GM23338 (cell line): Measurements from ENCODE around the gene MYRFL. TPM values are rescaled to one million over a fixed set of nuclear protein-coding genes. Genes with fewer than 3 reads are reported as not detected.

Source experiments
- ATAC-seq: fragments of 200-7000 bp; cut with Tn5 transposase; 3 replicates; pipeline ENCODE4 v1.9.1; 2020
- DNase-seq: peaks from one replicate; pipeline ENCODE4 v3.0.0-alpha.2; 2015; ENCODE audit warnings: low spot score
- H2AFZ ChIP-seq: fragments of 200-600 bp; sonication (generic); 2 replicates; pipeline ENCODE4 v1.8.0; 2016; ENCODE audit warnings: antibody characterized with exemption, mild to moderate bottlenecking, moderate library complexity
- H3F3A ChIP-seq: fragments of 200-600 bp; sonication (generic); replicated peaks from 2 replicates; pipeline ENCODE4 v1.8.0; 2017; ENCODE audit warnings: antibody characterized with exemption, mixed run types, low read depth
- H3K27ac ChIP-seq: fragments of 200-600 bp; sonication (generic); 2 replicates; pipeline ENCODE4 v1.6.1; 2016; ENCODE audit warnings: low read depth
- H3K27me3 ChIP-seq: fragments of 200-600 bp; sonication (generic); 2 replicates; pipeline ENCODE4 v1.8.0; 2016; ENCODE audit warnings: mild to moderate bottlenecking, mixed run types, moderate library complexity; ENCODE audit not compliant: insufficient read depth
- H3K36me3 ChIP-seq: fragments of 200-600 bp; sonication (generic); 2 replicates; pipeline ENCODE4 v1.8.0; 2016; ENCODE audit warnings: mild to moderate bottlenecking; ENCODE audit not compliant: insufficient read depth
- H3K4me1 ChIP-seq: fragments of 200-600 bp; sonication (generic); 2 replicates; pipeline ENCODE4 v1.8.0; 2016; ENCODE audit warnings: mild to moderate bottlenecking, moderate library complexity; ENCODE audit not compliant: insufficient read depth
- H3K4me2 ChIP-seq: fragments of 200-600 bp; sonication (generic); 2 replicates; pipeline ENCODE4 v1.7.1; 2017; ENCODE audit warnings: mixed run types
- H3K4me3 ChIP-seq: fragments of 200-600 bp; sonication (generic); 2 replicates; pipeline ENCODE4 v1.6.1; 2016; ENCODE audit warnings: mixed run types
- H3K79me2 ChIP-seq: fragments of 200-600 bp; sonication (generic); replicated peaks from 2 replicates; pipeline ENCODE4 v1.8.0; 2017; ENCODE audit warnings: mild to moderate bottlenecking; ENCODE audit not compliant: insufficient read depth
- H3K9me2 ChIP-seq: fragments of 200-600 bp; sonication (generic); 2 replicates; pipeline ENCODE4 v1.8.0; 2017; ENCODE audit not compliant: insufficient read depth
- H4K20me1 ChIP-seq: fragments of 200-600 bp; sonication (generic); replicated peaks from 2 replicates; pipeline ENCODE4 v1.8.0; 2017; ENCODE audit warnings: mild to moderate bottlenecking; ENCODE audit not compliant: insufficient read depth
- H3K27ac Mint-ChIP-seq: 2 replicates; pipeline ENCODE4 v1.8.0; 2020; ENCODE audit warnings: inconsistent platforms, mild to moderate bottlenecking, moderate library complexity, mixed read lengths
- H3K27me3 Mint-ChIP-seq: 3 replicates; pipeline ENCODE4 v1.8.0; 2022; ENCODE audit warnings: low read depth, mild to moderate bottlenecking, moderate library complexity, mixed read lengths, inconsistent platforms; ENCODE audit not compliant: insufficient read depth, poor library complexity
- H3K36me3 Mint-ChIP-seq: 3 replicates; pipeline ENCODE4 v1.8.0; 2021; ENCODE audit warnings: low read depth, mild to moderate bottlenecking, inconsistent platforms, moderate library complexity, mixed read lengths
- H3K4me1 Mint-ChIP-seq: 3 replicates; pipeline ENCODE4 v1.8.0; 2020; ENCODE audit warnings: mild to moderate bottlenecking, inconsistent platforms, mixed read lengths
- H3K4me3 Mint-ChIP-seq: 3 replicates; pipeline ENCODE4 v1.8.0; 2021; ENCODE audit warnings: moderate library complexity, mild to moderate bottlenecking, inconsistent platforms, mixed read lengths
- H3K9me3 Mint-ChIP-seq: 3 replicates; pipeline ENCODE4 v1.8.0; 2020; ENCODE audit warnings: moderate library complexity, mild to moderate bottlenecking, inconsistent platforms, mixed read lengths
- CREB1 ChIP-seq: fragments of 250-450 bp; sonication (Bioruptor Pico); IDR thresholded peaks from 2 replicates; pipeline ENCODE4 v1.5.0; 2020; ENCODE audit warnings: low read depth, mild to moderate bottlenecking, moderate library complexity
- EZH2 ChIP-seq: fragments of 200-600 bp; sonication (generic); IDR thresholded peaks from one replicate; pipeline ENCODE4 v1.8.0; 2017; ENCODE audit warnings: antibody characterized with exemption, mild to moderate bottlenecking, low read depth; ENCODE audit not compliant: unreplicated experiment
- EZH2phosphoT487 ChIP-seq: fragments of 200-600 bp; sonication (generic); IDR thresholded peaks from one replicate; pipeline ENCODE4 v1.8.1; 2018; ENCODE audit warnings: antibody characterized with exemption; ENCODE audit not compliant: unreplicated experiment
- JUNB ChIP-seq: IDR thresholded peaks from one replicate; pipeline ENCODE4 v1.6.1; 2016; ENCODE audit warnings: antibody characterized with exemption; ENCODE audit not compliant: unreplicated experiment
- NANOG ChIP-seq: IDR thresholded peaks from 2 replicates; pipeline ENCODE4 v1.6.1; 2016; ENCODE audit warnings: antibody characterized with exemption, borderline replicate concordance
- POLR2AphosphoS5 ChIP-seq: IDR thresholded peaks from 2 replicates; pipeline ENCODE4 v1.6.1; 2016; ENCODE audit warnings: antibody characterized with exemption, low read depth
- REST ChIP-seq: IDR thresholded peaks from one replicate; pipeline ENCODE4 v1.6.1; 2018; ENCODE audit warnings: antibody characterized with exemption; ENCODE audit not compliant: unreplicated experiment
- STAT1 ChIP-seq: IDR thresholded peaks from one replicate; pipeline ENCODE4 v1.6.1; 2016; ENCODE audit warnings: antibody characterized with exemption; ENCODE audit not compliant: unreplicated experiment
- ZNF331 ChIP-seq: fragments of 250-450 bp; sonication (Bioruptor Pico); IDR thresholded peaks from 2 replicates; pipeline ENCODE4 v1.5.0; 2020; ENCODE audit warnings: low read depth, mild to moderate bottlenecking, moderate library complexity
- ZNF462 ChIP-seq: fragments of 250-450 bp; sonication (Bioruptor Pico); IDR thresholded peaks from 2 replicates; pipeline ENCODE4 v1.5.0; 2020; ENCODE audit warnings: mild to moderate bottlenecking, moderate library complexity
- polyA plus RNA-seq: library from polyadenylated mRNA; unstranded; fragments of >200 nt; fragmentation: Nextera tagmentation; extraction: Ambion mirVana; gene quantifications from 2 replicates; pipeline ENCODE4 v1.2.1, GENCODE V29; 2016
- total RNA-seq: library from RNA; depleted of rRNA; stranded (reverse); fragments of >200 nt; shearing (Covaris generic); gene quantifications from 2 replicates; pipeline ENCODE4 v1.2.3, GENCODE V29; 2014
- TF ChIP-seq, protein P1 (sequence below): IDR thresholded peaks from 2 replicates; pipeline ENCODE4 v1.6.1; 2016; ENCODE audit warnings: antibody characterized with exemption
- TF ChIP-seq, protein P2 (sequence below), 2 experiments: fragments of 200-600 bp in 1 of 2; sonication (generic) in 1 of 2; conservative IDR thresholded peaks; 2 replicates each; pipeline versions ENCODE4 v1.5.1 to v1.6.1; 2016 to 2017; ENCODE audit warnings: antibody characterized with exemption in 2 of 2, low read depth in 2 of 2, mild to moderate bottlenecking in 2 of 2, moderate library complexity in 1 of 2

Gene MYRFL
- total and polyA plus RNA-seq, 2 experiments from 2014 or later = 2.3 to 2.8 TPM

- no peaks in the 10 kb centered on the region for H3K4me1 ChIP-seq
- TF ChIP-seq NANOG (no peak), STAT1 (no peak), JUNB (no peak), CREB1 (CRISPR knock-in tag) (no peak), POLR2AphosphoS5 (no peak), ZNF462 (no peak), EZH2phosphoT487 (no peak), ZNF331 (CRISPR knock-in tag) (no peak), REST (no peak), EZH2 (no peak)
- TF ChIP-seq, protein P1, sequence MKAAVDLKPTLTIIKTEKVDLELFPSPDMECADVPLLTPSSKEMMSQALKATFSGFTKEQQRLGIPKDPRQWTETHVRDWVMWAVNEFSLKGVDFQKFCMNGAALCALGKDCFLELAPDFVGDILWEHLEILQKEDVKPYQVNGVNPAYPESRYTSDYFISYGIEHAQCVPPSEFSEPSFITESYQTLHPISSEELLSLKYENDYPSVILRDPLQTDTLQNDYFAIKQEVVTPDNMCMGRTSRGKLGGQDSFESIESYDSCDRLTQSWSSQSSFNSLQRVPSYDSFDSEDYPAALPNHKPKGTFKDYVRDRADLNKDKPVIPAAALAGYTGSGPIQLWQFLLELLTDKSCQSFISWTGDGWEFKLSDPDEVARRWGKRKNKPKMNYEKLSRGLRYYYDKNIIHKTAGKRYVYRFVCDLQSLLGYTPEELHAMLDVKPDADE = no peak
- TF ChIP-seq, protein P2, sequence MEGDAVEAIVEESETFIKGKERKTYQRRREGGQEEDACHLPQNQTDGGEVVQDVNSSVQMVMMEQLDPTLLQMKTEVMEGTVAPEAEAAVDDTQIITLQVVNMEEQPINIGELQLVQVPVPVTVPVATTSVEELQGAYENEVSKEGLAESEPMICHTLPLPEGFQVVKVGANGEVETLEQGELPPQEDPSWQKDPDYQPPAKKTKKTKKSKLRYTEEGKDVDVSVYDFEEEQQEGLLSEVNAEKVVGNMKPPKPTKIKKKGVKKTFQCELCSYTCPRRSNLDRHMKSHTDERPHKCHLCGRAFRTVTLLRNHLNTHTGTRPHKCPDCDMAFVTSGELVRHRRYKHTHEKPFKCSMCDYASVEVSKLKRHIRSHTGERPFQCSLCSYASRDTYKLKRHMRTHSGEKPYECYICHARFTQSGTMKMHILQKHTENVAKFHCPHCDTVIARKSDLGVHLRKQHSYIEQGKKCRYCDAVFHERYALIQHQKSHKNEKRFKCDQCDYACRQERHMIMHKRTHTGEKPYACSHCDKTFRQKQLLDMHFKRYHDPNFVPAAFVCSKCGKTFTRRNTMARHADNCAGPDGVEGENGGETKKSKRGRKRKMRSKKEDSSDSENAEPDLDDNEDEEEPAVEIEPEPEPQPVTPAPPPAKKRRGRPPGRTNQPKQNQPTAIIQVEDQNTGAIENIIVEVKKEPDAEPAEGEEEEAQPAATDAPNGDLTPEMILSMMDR (conservative IDR thresholded peaks at IDR 0.05; ENCODE audit: low read depth in 2 of 2) = no peak
- no peak overlapping the region for H3K4me3 ChIP-seq
- no peaks in the 10 kb centered on the region for H3F3A ChIP-seq
- Mint-ChIP-seq H3K4me3 (no peak overlapping the region), H3K36me3 (no peaks in the 10 kb centered on the region), H3K4me1 (no peaks in the 10 kb centered on the region), H3K27ac (no peak overlapping the region), H3K27me3 (no peaks in the 10 kb centered on the region), H3K9me3 (no peaks in the 10 kb centered on the region)
- no peaks in the 10 kb centered on the region for H3K27me3 ChIP-seq
- H3K27ac ChIP-seq = no peak overlapping the region
- no peak for DNase-seq
- no peaks in the 10 kb centered on the region for H3K9me2 ChIP-seq
- no peak overlapping the region for H3K4me2 ChIP-seq
- H3K79me2 ChIP-seq = no peaks in the 10 kb centered on the region
- no peak for ATAC-seq
- no peaks in the 10 kb centered on the region for H3K36me3 ChIP-seq
- no peak overlapping the region for H2AFZ ChIP-seq
- no peaks in the 10 kb centered on the region for H4K20me1 ChIP-seq
These were observed 9.1 kb downstream of the MYRFL start for GRCh38 chr12:69834147-69834546.
